Measurements from ENCODE around the gene IVD.

The IVD gene

DNA sequence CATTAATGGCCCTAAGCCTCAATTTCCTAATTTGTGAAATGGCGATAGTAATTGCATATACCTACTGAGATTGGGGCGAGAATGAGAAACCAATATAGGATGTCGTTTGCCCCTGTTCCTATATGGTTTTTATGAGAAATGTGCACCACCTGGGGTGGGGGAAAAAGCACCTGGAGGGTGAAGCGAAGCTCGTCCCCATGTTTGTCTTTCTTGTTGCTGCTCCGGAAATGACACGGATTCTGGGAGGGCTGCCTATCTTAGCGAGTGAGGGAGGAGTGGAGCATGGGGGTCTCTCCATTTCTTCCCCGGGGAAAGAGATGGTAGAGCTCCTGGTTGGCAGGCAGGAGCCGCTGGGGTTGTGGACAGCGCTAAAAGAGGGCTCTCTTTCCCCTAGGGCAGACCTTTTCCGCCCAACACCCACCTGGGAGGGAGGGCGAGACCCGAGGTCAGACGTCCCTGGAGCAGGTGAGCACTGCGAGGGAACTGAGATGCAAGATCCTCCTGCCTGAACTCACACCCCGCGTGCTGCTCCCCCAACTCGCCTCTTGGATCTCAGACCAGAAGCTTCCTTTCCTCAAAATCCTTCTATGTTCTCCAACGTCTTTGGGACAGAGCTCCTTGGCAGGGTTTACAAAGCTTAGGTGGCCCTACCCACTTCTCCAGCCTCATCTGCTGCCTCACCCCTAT lies 29.6 kb downstream of the IVD start:
- intact Hi-C loops (cut with micrococcal nuclease), result no loop called here
- H3K27me3 Mint-ChIP-seq, result peaks cover 66% of the 10 kb centered on the region

DNA sequence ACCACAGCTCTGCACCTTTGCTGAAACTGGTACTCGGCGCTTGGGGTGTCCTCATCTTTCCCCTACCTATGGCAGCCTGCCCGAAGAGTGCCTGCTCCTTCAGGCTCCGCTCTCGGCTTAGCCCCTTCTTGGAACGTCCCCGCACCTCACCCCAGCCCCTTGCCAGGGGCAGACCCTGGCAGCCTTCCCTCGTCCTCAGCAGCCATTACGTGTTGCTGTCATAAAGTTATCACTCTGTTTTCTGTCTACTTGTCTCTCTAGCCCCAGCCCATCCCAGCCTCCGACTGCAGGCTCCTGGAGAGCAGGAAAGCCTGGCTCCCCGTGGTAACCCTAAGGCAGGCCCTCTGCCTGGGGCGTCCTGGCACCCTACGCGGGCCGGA lies 30.1 kb downstream of the IVD start:
- no peak overlapping the region for H3K27ac Mint-ChIP-seq
- peaks cover 64% of the 10 kb centered on the region for H3K27me3 Mint-ChIP-seq
- H3K36me3 Mint-ChIP-seq (ENCODE audit: low read depth), result no peaks in the 10 kb centered on the region
- intact Hi-C loops (cut with micrococcal nuclease), result no loop called here
- peaks cover 39% of the 10 kb centered on the region for H3K4me1 Mint-ChIP-seq (ENCODE audit: low read depth)
- no peaks in the 10 kb centered on the region for H3K9me3 Mint-ChIP-seq
- H3K4me3 Mint-ChIP-seq, result no peak overlapping the region

More for the DNA sequence above, 29.6 kb downstream of the IVD start:
- H3K4me1 Mint-ChIP-seq (ENCODE audit: low read depth), result peaks cover 36% of the 10 kb centered on the region
- no peak overlapping the region for H3K4me3 Mint-ChIP-seq
- no peaks in the 10 kb centered on the region for H3K9me3 Mint-ChIP-seq
- no peaks in the 10 kb centered on the region for H3K36me3 Mint-ChIP-seq (ENCODE audit: low read depth)
- no peak overlapping the region for H3K27ac Mint-ChIP-seq

DNA sequence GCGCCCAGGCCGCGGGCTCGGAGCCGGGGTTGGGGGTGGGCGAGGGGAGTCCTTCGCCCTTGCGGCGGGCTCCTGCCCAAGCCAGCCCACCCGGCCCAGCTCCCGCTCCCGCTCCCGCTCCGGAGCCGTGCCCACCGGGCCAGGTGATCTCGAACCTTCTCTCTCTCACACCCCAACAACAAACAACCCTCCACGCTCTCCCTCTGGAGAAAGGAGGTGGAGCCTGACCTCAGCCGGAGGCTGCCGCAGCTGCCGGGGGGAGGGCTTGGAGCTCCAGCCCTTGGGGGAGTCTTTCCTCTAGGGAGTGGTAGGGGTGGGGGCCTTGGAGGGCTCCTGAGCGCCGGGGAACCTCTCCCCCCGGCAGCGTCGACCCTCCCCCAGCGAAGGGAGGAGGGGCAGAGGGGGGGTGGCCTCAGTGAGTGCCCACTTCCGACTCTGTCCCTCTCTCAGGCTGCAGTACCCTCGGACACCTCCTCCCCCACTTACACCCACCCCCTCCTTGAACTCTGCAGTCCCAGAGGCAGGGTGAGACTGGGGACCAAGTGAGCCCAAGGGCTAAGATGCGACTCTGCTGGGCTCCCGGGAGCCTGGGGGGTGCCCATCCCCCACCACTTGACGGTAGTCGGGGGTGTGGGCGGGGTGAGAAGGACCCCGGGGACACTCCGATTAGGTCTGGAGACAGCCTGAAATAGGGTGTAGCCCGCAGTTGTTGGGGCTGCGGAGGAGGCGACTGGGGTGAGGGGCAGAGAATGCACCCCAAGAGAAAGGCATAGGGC lies 30.7 kb downstream of the IVD start:
- Mint-ChIP-seq H3K9me3 (no peaks in the 10 kb centered on the region), H3K27ac (no peak overlapping the region), H3K4me3 (peak overlapping the region; percentile 66), H3K27me3 (peaks cover 64% of the 10 kb centered on the region), H3K4me1 (ENCODE audit: low read depth) (peaks cover 39% of the 10 kb centered on the region), H3K36me3 (ENCODE audit: low read depth) (no peaks in the 10 kb centered on the region)
- intact Hi-C loops (cut with micrococcal nuclease), result no loop called here

- H3K4me3 Mint-ChIP-seq, result peak overlapping the region; percentile 66
- intact Hi-C loops (cut with micrococcal nuclease), result no loop called here
These were observed 31.5 kb downstream of the IVD start for GRCh38 chr15:40436892-40437751.

DNA sequence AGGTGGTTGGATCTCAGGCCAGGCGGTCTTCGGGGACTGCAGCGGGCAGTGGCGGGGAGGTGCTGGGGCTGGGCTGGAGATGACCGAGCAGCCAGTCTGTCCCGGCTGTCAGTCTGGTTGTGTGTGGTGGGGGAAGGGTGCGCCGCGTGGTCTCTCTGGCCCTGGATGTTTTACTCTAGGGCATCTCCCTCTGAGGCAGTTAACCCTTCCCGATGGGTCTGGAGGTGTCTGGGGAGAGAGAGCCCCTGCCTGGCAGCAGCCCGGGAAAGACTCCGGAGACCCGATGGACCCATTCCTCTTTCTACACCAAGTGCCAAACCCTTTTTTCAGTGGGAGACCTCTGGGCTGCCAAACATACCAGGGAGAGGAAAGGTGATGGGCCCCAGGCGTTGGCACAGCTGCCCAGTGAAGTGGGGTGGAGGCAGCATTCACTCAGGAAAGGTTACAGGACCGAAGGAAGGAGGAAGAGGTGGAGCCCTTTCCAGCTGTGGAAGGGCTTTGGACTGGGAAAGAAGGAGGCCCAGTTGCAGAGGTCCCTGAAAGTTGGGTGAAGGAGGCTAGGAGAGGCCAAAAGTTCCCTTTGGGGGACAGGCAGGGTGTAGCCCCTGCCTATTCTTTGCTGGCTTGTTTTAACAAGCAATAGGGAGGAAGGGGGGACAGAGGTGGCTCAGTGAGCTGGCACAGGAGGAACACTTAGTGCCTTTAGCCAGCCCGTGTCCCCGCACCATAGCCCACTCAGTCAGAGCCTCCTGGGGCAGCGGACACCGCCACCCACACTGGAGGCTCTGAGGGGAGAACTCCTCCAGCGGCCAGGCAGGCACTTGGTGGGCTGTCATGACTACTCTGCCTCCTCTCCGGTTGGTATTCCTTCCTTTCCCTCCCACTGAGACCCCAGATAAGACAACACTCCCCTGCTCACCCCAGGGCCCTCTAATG lies 32.4 kb downstream of the IVD start:
- peaks cover 72% of the 10 kb centered on the region for H3K27me3 Mint-ChIP-seq
- no peaks in the 10 kb centered on the region for H3K9me3 Mint-ChIP-seq
- H3K27ac Mint-ChIP-seq, result no peak overlapping the region

More at GRCh38 chr15:40436892-40437751, 31.5 kb downstream of the IVD start:
- no peak overlapping the region for H3K27ac Mint-ChIP-seq
- H3K4me1 Mint-ChIP-seq (ENCODE audit: low read depth), result peaks cover 39% of the 10 kb centered on the region
- H3K36me3 Mint-ChIP-seq (ENCODE audit: low read depth), result peaks cover 6% of the 10 kb centered on the region
- no peaks in the 10 kb centered on the region for H3K9me3 Mint-ChIP-seq
- peaks cover 65% of the 10 kb centered on the region for H3K27me3 Mint-ChIP-seq

GRCh38 chr15:40438712-40439111 lies 33.1 kb downstream of the IVD start:
- Mint-ChIP-seq H3K4me1 (ENCODE audit: low read depth) (peaks cover 54% of the 10 kb centered on the region), H3K9me3 (no peaks in the 10 kb centered on the region), H3K36me3 (ENCODE audit: low read depth) (peaks cover 6% of the 10 kb centered on the region), H3K27ac (no peak overlapping the region), H3K27me3 (peaks cover 70% of the 10 kb centered on the region), H3K4me3 (no peak overlapping the region)
- intact Hi-C loops (cut with micrococcal nuclease), result no loop called here

More for the DNA sequence above, 32.4 kb downstream of the IVD start:
- peaks cover 47% of the 10 kb centered on the region for H3K4me1 Mint-ChIP-seq (ENCODE audit: low read depth)
- H3K4me3 Mint-ChIP-seq, result no peak overlapping the region
- intact Hi-C loops (cut with micrococcal nuclease), result no loop called here
- peaks cover 6% of the 10 kb centered on the region for H3K36me3 Mint-ChIP-seq (ENCODE audit: low read depth)

- Mint-ChIP-seq H3K27ac (peak overlapping the region; percentile 70), H3K4me1 (ENCODE audit: low read depth) (peaks cover 62% of the 10 kb centered on the region), H3K27me3 (peaks cover 68% of the 10 kb centered on the region), H3K4me3 (peak overlapping the region; percentile 80), H3K36me3 (ENCODE audit: low read depth) (peaks cover 6% of the 10 kb centered on the region), H3K9me3 (no peaks in the 10 kb centered on the region)
- intact Hi-C loops (cut with micrococcal nuclease), result no loop called here
These were observed 33.9 kb downstream of the IVD start for GRCh38 chr15:40439461-40439959.

DNA sequence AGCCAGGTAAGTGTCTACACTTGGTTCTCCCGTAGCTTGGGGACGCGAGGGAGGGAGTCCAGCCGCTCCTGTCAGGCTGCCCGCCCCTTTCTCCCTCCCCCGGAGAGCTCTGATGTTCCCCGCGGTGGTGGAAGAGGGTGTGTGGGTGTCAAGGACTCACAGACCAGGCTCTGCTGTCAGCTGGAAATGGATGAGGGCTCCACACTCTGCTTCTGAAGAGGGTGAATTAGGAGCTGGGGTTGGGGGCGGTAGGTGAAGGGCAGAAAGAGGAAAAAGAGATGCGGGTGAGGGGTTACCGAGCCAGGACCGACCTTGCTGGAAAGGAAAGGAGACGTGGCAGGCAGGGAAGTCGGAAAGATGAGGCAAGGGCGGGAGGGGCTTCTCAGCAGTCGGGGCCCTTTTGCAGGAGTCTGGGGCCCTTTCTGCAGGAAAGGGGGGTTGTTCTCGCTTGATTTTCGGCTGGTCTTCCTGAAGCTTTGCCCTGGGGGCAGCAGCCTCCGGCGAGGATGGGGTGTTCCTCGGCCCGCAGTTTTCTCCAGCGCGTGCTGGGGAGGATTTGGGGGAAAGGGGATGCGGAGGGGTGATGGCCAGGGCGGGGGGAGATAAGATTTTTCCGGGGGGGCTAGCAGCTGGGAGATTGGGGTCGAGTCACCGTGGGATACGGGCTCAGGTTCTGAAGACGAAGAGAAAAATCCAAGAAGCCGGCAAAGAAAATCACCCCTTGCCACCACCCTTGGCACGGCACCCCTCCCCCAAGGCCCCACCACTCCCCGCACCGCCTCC lies 34.6 kb downstream of the IVD start:
- H3K27ac Mint-ChIP-seq, result peak overlapping the region; percentile 70
- intact Hi-C loops (cut with micrococcal nuclease), result loop anchor here (10.0 kb wide), 1 partner anchor 65 kb away; no protein-coding TSS in a partner anchor
- H3K27me3 Mint-ChIP-seq, result peaks cover 62% of the 10 kb centered on the region
- no peaks in the 10 kb centered on the region for H3K9me3 Mint-ChIP-seq
- peak overlapping the region; percentile 80 for H3K4me3 Mint-ChIP-seq
- peaks cover 6% of the 10 kb centered on the region for H3K36me3 Mint-ChIP-seq (ENCODE audit: low read depth)
- H3K4me1 Mint-ChIP-seq (ENCODE audit: low read depth), result peaks cover 68% of the 10 kb centered on the region

DNA sequence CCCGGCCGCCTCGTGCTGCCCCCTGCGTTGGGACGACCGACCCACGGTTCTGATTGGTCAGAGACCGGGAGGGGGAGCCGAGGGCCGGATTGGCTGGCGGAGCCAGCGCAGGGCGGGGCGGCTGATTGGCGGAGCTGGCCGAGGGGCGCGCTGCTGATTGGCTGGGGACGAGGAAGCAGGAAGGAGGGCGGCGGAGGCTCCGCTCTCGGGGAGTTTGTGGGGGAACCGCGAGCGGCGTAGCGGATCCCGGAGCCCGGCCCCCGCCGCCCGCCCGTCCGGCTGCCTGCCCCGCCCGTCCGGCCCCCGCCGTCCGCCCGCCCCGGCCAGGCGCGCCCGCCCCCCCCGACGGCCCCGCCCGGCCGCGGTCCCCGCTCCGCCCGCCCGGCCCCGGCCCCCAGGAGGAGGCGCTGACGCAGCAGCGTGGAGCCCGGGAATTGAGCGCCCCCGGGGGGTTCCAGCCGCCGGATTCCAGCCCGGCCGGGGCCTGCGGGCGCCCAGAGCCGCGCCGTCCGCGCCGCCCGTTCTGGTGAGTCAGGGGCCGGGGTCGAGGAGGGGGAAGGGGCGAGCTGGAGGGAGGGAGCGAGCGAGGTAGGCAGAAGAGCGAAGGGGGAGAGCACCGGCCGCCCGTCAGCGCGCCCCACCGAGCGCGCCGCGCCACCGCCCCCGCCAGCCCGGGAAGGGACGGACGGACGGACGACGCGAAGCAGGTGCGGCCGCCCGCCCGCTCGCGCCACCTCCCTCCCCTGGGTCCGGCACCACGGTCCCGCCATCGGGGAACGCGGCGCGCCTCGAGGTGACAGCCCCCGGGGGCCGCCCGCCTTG lies 35.4 kb downstream of the IVD start, which contains the start of gene BAHD1:
BAHD1 (plus strand) TSS at position 211 of the 822 bp plus-strand sequence. CDS start 17,512 bp downstream, outside the sequence.
- Mint-ChIP-seq H3K4me3 (peak within 1 kb of the TSS; percentile 84), H3K4me1 (ENCODE audit: low read depth) (peaks cover 69% of the 10 kb centered on the region), H3K27ac (peak within 1 kb of the TSS; percentile 70), H3K36me3 (ENCODE audit: low read depth) (peaks cover 6% of the 10 kb centered on the region), H3K27me3 (peaks cover 54% of the 10 kb centered on the region), H3K9me3 (no peaks in the 10 kb centered on the region)
- intact Hi-C loops (cut with micrococcal nuclease), result loop anchor here (10.0 kb wide), 1 partner anchor 64 kb away; no protein-coding TSS in a partner anchor

DNA sequence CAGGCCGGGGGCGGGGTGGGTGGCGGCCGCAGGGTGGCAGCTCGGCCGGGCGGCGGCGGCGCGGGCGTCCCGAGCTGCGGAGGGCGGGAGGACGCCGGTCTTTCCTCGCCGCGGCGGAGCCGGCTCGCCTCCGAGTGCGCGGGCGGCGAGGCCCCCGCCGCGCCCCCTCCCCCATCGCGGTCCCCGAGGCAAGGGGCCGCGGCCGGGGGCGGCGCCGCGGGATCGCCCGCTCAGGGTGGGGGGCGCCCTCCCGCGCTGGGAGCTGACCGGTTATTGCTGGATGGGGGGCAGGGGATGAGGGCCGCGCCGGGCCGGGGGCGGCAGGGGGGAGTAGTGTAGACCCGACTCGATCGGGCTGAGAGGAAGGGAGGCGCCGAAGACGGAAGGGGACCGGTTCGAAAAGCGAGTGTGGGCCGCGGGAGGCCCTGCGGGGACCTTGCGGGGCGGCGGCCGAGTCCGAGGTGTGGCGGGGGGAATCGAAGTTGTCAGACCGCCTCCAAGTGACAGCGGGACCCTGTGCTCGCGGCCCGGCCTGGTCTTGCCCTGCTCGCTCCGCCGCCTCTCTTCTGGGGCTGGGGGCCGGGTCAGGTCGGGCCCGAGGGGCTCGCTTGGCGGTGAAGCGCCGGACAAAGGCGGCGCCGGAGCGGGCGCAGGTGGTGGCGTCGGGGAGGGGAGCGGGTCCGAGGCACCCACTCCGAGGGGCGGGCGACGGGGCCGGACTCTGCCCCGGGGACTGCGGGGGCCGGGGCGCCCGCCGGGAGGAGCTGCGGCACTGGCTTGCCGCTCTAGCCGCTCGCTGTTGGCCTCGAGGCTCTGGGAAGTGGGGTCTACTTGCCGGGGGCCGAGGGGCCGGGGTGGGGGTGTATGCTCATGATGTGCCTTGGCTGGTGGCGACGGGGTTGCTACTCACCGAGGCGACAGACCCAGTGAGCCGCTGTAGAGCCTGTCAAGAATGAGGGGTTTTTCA lies 36.3 kb downstream of the IVD start:
- Mint-ChIP-seq H3K4me1 (ENCODE audit: low read depth) (peaks cover 61% of the 10 kb centered on the region), H3K4me3 (peak overlapping the region; percentile 84), H3K9me3 (no peaks in the 10 kb centered on the region), H3K27ac (peak overlapping the region; percentile 66), H3K36me3 (ENCODE audit: low read depth) (peaks cover 6% of the 10 kb centered on the region), H3K27me3 (peaks cover 46% of the 10 kb centered on the region)
- intact Hi-C loops (cut with micrococcal nuclease), result loop anchor here (10.0 kb wide), 1 partner anchor 63 kb away; no protein-coding TSS in a partner anchor

- no peak overlapping the region for H3K4me3 Mint-ChIP-seq
- H3K36me3 Mint-ChIP-seq (ENCODE audit: low read depth), result peaks cover 6% of the 10 kb centered on the region
- intact Hi-C loops (cut with micrococcal nuclease), result loop anchor here (10.0 kb wide), 1 partner anchor 62 kb away; no protein-coding TSS in a partner anchor
- H3K27ac Mint-ChIP-seq, result no peak overlapping the region
- H3K4me1 Mint-ChIP-seq (ENCODE audit: low read depth), result peaks cover 47% of the 10 kb centered on the region
- H3K27me3 Mint-ChIP-seq, result peaks cover 32% of the 10 kb centered on the region
- H3K9me3 Mint-ChIP-seq, result no peaks in the 10 kb centered on the region
These were observed 37.7 kb downstream of the IVD start for GRCh38 chr15:40443255-40443654.
